GM21360 (cell line): ENCODE results near the gene AGBL1.

Experiments
- ATAC-seq: cut with Tn5 transposase; IDR thresholded peaks from one replicate; pipeline ENCODE4 v1.9.1; 2021; ENCODE audit warnings: mild to moderate bottlenecking, moderate library complexity; ENCODE audit not compliant: unreplicated experiment

The AGBL1 gene

DNA sequence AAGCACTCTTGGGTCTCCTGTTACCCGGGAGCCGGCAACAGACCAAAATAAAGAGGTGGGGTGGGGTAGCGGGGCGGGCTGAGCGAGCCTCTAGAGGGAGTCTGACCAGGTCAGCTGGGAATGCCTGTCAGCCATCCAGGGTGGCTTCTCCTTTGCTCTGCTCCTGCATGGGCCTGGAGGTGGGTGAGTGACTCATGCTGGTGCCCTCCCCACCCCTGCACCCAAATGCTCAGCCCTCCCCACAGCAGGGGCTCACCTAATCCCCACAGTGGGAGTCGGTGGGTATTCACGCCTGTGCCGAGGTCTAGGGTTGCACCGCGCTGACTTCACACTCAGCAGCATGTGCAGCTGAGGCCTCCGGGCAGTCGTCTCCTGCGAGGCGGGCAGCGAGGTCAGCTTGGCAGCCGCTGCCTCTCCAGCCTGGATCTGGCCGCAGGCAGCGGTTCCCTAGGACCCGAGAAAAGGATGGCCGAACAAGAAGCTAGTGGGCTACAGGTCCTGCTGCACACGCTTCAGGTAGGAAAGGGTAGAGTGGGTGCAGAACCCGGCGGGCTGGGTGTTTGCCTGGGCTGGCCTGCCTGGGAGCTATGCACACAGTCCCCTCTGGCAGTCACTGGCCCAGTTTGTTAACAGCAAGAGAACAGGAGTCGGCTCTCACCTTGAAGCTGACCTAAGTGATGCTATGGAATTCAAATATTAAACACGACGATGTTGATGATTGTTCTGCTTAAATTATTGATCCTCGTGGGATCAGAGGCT, at the start of gene AGBL1:
Gene AGBL1, plus strand, starts transcription at position 364 of the 759 bp plus-strand sequence.
- no peak for ATAC-seq

DNA sequence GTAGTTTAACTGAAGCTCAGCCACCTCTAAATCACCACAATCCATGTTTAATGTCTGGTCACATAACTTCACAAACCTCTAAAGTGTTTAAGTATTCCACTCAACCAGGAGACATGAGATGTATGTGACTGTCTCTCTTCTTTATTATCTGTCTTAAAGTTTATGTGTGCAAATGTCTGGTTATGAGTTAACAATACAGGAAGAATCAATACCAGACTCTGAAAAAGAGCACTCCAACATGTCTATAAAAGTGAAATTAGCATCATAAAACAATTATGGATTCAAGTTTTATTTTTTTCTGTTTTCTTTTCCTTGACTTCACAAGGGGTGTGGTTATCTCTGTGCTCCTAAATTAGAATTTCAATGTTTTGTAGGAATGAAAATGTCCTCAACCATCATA, 44.8 kb upstream of the AGBL1 start:
- ATAC-seq = no peak

GRCh38 chr15:86036243-86036642, 43.4 kb upstream of the AGBL1 start:
- ATAC-seq = no peak

- ATAC-seq = no peak
Observed at GRCh38 chr15:86038491-86038890, 41.2 kb upstream of the AGBL1 start.

DNA sequence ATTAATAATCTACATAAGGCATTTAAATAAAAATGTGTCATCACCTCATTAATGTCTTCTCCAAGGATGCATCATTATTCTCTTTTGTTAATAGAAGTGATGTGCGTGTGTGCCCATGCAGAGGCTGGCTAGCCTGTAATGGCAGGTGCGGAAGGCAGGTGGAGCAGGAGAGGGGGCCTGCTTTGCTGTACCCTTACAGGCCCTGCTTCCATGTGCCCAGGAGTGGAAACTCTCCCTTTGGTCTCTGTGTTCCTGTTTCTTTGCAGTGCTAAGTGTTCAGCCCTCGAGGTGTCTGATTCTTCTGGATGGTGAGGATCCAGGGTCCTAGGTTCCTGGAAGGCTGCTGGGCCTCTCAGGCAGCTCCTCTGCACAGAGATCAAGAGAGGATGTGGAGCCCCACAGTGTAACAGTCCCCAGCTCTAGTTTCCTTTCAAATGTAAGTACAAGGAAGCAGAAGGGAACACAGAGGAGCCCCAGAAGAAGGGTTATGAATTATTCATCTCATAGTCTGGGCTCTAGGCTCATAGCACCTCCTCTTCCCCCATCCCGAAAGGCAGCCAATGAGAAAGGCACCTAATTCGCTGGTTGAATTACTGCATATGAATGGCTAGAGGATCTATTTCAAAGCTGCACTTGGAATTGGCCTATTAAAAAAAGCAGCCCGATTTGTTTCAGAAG, 39.2 kb upstream of the AGBL1 start:
- no peak for ATAC-seq

GRCh38 chr15:86041399-86041798, 38.3 kb upstream of the AGBL1 start:
- no peak for ATAC-seq

- no peak for ATAC-seq
Observed at GRCh38 chr15:86042226-86042625, 37.4 kb upstream of the AGBL1 start.

GRCh38 chr15:86044981-86045380, 34.7 kb upstream of the AGBL1 start:
- no peak for ATAC-seq

DNA sequence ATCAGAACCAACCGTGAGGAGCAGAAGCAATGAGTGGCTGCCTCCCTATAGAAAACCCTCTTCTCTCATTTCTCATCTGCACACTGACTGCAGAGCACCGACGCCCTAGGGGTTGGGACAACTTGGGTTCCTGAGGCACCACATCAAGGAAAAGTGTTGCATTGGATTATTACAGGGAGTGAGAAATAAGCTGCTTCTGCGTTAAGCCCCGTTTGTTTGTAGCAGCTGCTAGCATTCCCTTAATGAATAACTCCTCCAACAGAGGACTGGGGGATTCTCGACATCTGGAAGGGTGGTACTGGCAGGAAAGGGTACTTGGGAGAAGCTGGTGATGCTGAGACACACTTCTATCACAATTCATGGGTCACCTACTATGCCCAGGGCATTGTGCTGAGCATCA, 25.3 kb upstream of the AGBL1 start:
- ATAC-seq = no peak

GRCh38 chr15:86055688-86056087, 24.0 kb upstream of the AGBL1 start:
- no peak for ATAC-seq

- ATAC-seq = no peak
Observed at GRCh38 chr15:86059851-86060250, 19.8 kb upstream of the AGBL1 start.

DNA sequence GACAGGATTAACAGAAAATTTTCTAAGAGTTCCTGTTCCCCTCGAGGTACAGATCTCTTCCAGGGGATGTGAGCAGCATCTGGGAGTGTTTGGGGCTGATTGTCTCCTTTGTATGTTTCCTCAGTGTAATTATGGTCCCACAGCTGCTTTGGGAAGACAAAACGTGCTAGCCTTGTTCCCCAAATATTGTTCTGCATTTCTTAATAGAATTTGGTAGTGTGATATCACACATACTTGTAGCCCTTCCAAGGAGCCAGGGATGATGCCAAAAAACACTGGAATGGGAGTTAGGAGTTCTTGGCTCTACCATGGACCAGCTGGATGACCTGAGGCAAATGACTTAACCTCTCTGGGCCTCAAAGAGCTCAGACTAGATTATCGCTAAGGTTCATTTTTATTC, 19.0 kb upstream of the AGBL1 start:
- no peak for ATAC-seq

GRCh38 chr15:86061581-86061980, 18.1 kb upstream of the AGBL1 start:
- ATAC-seq = no peak

GRCh38 chr15:86062646-86063243, 16.9 kb upstream of the AGBL1 start:
- no peak for ATAC-seq

DNA sequence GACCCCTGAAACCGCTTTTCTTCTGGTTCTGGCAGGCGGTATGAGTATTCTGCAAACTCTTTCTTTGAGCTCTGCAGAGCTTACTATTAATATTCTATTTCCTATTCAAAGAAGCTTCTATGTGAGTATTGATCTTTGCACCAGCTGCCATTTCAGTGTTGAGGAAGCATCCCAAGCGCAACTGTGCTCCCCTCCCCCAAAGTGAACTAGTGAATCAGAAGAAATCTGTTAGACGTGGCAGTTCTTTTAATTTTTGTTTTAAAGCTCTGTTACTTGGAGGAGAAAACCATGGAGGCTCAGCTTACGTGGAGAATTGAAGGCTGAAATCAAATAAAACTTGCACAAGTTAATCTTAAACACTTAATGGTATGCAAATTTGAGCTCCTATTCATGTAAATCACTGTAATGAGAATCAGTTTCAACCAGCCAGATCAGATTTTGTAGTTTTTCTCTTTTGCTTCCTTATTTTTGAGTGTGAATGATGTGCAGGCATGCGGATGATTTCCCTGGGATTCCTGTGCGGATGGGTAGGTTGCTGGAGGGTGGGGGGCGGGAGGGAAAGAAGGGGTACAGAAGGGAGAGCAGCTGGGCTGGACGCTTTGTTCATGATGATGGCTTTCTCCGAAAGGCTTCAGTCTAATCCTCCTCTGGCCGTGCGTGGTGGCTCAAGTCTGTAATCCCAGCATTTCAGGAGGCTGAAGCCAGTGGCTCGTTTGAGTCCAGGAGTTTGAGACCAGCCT, 16.1 kb upstream of the AGBL1 start:
- ATAC-seq = no peak

GRCh38 chr15:86064326-86064725, 15.3 kb upstream of the AGBL1 start:
- ATAC-seq = no peak

- ATAC-seq = no peak
Observed at GRCh38 chr15:86066174-86066834, 13.4 kb upstream of the AGBL1 start.

GRCh38 chr15:86073281-86073680, 6.4 kb upstream of the AGBL1 start:
- ATAC-seq = no peak

GRCh38 chr15:86076468-86076867, 3.2 kb upstream of the AGBL1 start:
- no peak for ATAC-seq

GRCh38 chr15:86077070-86077469, 2.6 kb upstream of the AGBL1 start:
- no peak for ATAC-seq

- no peak for ATAC-seq
Observed at GRCh38 chr15:86080302-86080701, 631 bp downstream of the AGBL1 start.
